Chondrocyte (in vitro differentiated cells): ENCODE results near the gene IGFBP7. TPM values are rescaled to one million over a fixed set of nuclear protein-coding genes. Genes with fewer than 3 reads are reported as not detected.

Experiments used
- DNase-seq: peaks from one replicate; pipeline ENCODE4 v3.0.0; 2021; ENCODE audit warnings: mixed read lengths, low spot score
- H3K27ac Mint-ChIP-seq: one replicate; pipeline ENCODE4 v1.8.0; 2021; ENCODE audit warnings: mild to moderate bottlenecking, moderate library complexity, mixed read lengths; ENCODE audit not compliant: unreplicated experiment
- H3K27me3 Mint-ChIP-seq: 2 replicates; pipeline ENCODE4 v1.8.0; 2021; ENCODE audit warnings: low read depth, mixed read lengths
- H3K36me3 Mint-ChIP-seq: 2 replicates; pipeline ENCODE4 v1.8.0; 2021; ENCODE audit warnings: low read depth, mixed read lengths
- H3K4me1 Mint-ChIP-seq: 2 replicates; pipeline ENCODE4 v1.8.0; 2021; ENCODE audit warnings: low read depth, mild to moderate bottlenecking, mixed read lengths
- H3K4me3 Mint-ChIP-seq: one replicate; pipeline ENCODE4 v1.8.0; 2021; ENCODE audit warnings: mild to moderate bottlenecking, moderate library complexity, mixed read lengths; ENCODE audit not compliant: unreplicated experiment
- H3K9me3 Mint-ChIP-seq: 2 replicates; pipeline ENCODE4 v1.8.0; 2021; ENCODE audit warnings: low read depth, mixed read lengths
- total RNA-seq: library from RNA; stranded (reverse); gene quantifications from 3 replicates; pipeline ENCODE4 v1.2.1, GENCODE V29; 2021
- TF ChIP-seq, protein P1 (sequence below): fragments of 200-600 bp; sonication (generic); IDR thresholded peaks from 2 replicates; pipeline ENCODE4 v1.5.0; 2021; ENCODE audit warnings: antibody characterized with exemption, mild to moderate bottlenecking, moderate library complexity

Gene IGFBP7
- total RNA-seq, 1 donor from 2014 or later, result 5,125 TPM

DNA sequence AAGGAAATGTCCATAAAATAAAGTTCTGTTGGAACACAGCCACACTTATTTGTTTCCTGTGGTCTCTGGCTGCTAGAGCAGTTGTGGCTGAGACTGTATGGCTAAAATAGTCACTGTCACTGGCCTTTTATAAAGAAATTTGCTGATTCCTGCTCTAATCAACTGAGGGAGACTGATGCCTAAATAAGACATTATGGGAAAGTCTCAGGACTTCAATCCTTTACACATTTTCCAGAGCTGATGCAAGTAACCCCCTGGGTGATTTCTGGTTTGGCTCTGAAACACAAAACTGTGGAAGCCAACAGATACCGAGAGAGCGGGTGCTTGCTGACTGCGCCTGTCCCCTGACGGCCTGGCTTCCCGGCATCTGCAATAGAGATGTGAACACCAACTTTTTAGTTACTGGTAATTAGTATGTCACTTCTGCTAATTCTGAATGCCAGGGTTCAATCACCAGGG lies 67.4 kb downstream of the IGFBP7 start:
- DNase-seq, result no peak
- no peaks in the 10 kb centered on the region for H3K27me3 Mint-ChIP-seq
- H3K27ac Mint-ChIP-seq, result peak overlapping the region; percentile 97
- H3K9me3 Mint-ChIP-seq, result no peaks in the 10 kb centered on the region
- peaks cover 53% of the 10 kb centered on the region for H3K36me3 Mint-ChIP-seq
- TF ChIP-seq, protein P1, sequence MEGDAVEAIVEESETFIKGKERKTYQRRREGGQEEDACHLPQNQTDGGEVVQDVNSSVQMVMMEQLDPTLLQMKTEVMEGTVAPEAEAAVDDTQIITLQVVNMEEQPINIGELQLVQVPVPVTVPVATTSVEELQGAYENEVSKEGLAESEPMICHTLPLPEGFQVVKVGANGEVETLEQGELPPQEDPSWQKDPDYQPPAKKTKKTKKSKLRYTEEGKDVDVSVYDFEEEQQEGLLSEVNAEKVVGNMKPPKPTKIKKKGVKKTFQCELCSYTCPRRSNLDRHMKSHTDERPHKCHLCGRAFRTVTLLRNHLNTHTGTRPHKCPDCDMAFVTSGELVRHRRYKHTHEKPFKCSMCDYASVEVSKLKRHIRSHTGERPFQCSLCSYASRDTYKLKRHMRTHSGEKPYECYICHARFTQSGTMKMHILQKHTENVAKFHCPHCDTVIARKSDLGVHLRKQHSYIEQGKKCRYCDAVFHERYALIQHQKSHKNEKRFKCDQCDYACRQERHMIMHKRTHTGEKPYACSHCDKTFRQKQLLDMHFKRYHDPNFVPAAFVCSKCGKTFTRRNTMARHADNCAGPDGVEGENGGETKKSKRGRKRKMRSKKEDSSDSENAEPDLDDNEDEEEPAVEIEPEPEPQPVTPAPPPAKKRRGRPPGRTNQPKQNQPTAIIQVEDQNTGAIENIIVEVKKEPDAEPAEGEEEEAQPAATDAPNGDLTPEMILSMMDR, result no peak
- H3K4me3 Mint-ChIP-seq, result peak overlapping the region; percentile 41
- H3K4me1 Mint-ChIP-seq, result peaks cover 97% of the 10 kb centered on the region

DNA sequence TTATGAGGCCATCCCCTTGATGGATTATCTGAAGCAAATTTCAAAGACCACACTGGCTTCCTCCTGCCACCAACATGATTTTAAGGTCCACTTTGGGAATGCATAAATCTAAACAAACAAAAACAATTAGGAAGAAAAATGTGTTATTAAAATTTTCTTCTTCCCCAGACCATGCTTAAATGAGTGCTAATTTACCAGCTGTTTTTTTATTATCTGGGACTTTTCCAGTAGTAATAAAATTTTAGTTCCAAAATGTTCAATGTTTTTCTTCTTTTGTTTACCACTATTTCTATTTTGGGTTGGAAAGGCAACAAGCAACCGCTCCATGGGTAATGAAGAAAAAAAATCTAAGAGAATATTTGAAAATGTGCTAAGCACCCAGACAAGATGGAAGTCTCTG lies 69.2 kb downstream of the IGFBP7 start:
- Mint-ChIP-seq H3K36me3 (peaks cover 51% of the 10 kb centered on the region), H3K9me3 (no peaks in the 10 kb centered on the region), H3K27ac (peak overlapping the region; percentile 97), H3K4me3 (no peak overlapping the region), H3K4me1 (peaks cover 94% of the 10 kb centered on the region), H3K27me3 (no peaks in the 10 kb centered on the region)
- TF ChIP-seq, protein P1, result no peak
- no peak for DNase-seq

DNA sequence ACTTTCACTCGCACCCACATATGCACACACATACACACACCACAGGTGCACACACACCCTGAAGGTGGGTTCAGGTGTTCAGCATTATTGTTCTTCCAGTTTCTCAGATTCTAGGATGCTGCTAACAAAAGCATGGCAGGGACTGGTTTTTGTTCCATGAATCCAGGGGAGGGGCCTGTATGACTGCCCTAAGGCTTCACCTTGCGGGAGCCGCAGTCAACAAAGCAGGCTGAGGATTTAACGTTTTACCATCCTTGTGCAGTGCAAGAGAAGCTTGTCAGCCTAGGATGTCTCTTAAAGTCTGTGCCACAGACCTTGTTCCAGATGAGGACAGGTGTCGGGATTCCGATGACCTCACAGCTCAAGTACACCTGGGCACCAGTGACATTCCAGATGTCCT lies 69.7 kb downstream of the IGFBP7 start:
- peak overlapping the region; percentile 7 for H3K4me3 Mint-ChIP-seq
- H3K9me3 Mint-ChIP-seq, result no peaks in the 10 kb centered on the region
- no peaks in the 10 kb centered on the region for H3K27me3 Mint-ChIP-seq
- TF ChIP-seq, protein P1, result no peak
- H3K36me3 Mint-ChIP-seq, result peaks cover 52% of the 10 kb centered on the region
- H3K27ac Mint-ChIP-seq, result peak overlapping the region; percentile 97
- H3K4me1 Mint-ChIP-seq, result peaks cover 94% of the 10 kb centered on the region
- DNase-seq, result no peak

DNA sequence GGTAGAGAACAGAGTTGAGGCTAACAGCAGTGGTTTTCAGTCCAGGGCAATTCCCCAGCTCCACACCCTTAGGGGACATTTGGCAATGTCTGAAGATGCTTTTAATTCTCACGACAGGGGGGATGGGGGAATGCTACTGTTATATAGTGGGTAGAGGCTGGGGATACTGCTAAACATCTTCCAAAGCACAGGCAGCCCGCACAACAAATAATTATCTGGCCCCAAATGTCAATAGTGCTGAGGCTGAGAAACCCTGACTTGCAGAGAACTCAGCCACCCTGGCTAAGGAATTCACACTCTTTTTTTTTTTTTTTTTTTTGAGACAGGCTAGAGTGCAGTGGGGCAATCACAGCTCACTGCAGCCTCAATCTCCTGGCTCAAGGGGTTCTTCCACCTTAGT lies 70.8 kb downstream of the IGFBP7 start:
- Mint-ChIP-seq H3K4me1 (peaks cover 91% of the 10 kb centered on the region), H3K36me3 (peaks cover 53% of the 10 kb centered on the region), H3K27me3 (no peaks in the 10 kb centered on the region), H3K27ac (peak overlapping the region; percentile 97), H3K9me3 (no peaks in the 10 kb centered on the region), H3K4me3 (no peak overlapping the region)
- TF ChIP-seq, protein P1, result no peak
- DNase-seq, result no peak

DNA sequence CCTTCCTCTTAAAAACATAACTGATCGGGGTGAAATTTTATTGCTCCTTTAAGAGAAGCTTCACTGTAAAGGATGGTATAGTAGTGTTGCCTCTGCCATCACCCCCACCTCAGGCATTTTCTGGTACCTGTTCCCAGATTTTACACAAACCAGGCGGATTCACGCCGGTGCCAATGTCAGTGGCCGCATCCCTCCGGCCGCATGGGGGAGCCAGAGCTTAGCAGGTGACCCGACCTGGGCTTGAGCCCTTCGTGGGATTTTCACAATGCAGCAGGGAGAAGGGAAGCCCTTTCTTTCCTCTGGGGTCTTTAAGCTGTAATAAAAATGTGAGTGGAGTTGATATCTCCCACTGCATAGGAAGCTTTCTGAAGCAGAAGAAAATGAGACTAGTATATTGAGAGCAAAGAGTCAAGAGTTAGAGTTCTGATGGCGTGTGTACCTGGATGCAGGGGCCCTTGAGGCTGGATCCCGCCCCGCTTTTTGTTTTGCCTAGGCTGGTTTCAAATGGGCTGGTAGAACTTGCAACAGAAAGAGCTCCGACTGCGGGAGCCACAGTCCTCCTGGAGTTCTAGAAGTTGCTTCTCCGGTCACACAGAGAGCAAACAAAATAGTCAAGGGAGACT lies 72.1 kb downstream of the IGFBP7 start:
- Mint-ChIP-seq H3K36me3 (peaks cover 61% of the 10 kb centered on the region), H3K27me3 (no peaks in the 10 kb centered on the region), H3K27ac (peak overlapping the region; percentile 97), H3K9me3 (no peaks in the 10 kb centered on the region), H3K4me1 (peaks cover 86% of the 10 kb centered on the region), H3K4me3 (no peak overlapping the region)
- TF ChIP-seq, protein P1, result peak; percentile 85
- DNase-seq, result no peak
